Endodermal cell (in vitro differentiated cells): ENCODE measurements around the gene IQCK. TPM values are rescaled to one million over a fixed set of nuclear protein-coding genes. Genes with fewer than 3 reads are reported as not detected.

Experiments
- DNase-seq: peaks from one replicate; pipeline ENCODE4 v3.0.0-alpha.2; 2017
- H3K27ac ChIP-seq: 2 replicates; pipeline ENCODE4 v1.5.1; 2013; ENCODE audit warnings: mild to moderate bottlenecking, low read depth, low read length, moderate library complexity
- H3K27me3 ChIP-seq: 2 replicates; pipeline ENCODE4 v1.6.1; 2013; ENCODE audit warnings: mild to moderate bottlenecking, low read length, moderate library complexity; ENCODE audit not compliant: insufficient read depth, control insufficient read depth, poor library complexity, severe bottlenecking
- H3K36me3 ChIP-seq: 2 replicates; pipeline ENCODE4 v1.7.0; 2013; ENCODE audit warnings: mild to moderate bottlenecking, low read length, moderate library complexity; ENCODE audit not compliant: control insufficient read depth, insufficient read depth
- H3K4me1 ChIP-seq: one replicate; pipeline ENCODE4 v1.7.0; 2013; ENCODE audit warnings: low read length; ENCODE audit not compliant: control insufficient read depth, insufficient read depth
- H3K4me3 ChIP-seq: 2 replicates; pipeline ENCODE4 v1.5.1; 2013; ENCODE audit warnings: mild to moderate bottlenecking, low read length, moderate library complexity
- H3K9ac ChIP-seq: 2 replicates; pipeline ENCODE4 v1.6.1; 2013; ENCODE audit warnings: mild to moderate bottlenecking, low read length, moderate library complexity; ENCODE audit not compliant: poor library complexity, severe bottlenecking; ENCODE audit errors: extremely low read depth
- H3K9me3 ChIP-seq: 2 replicates; pipeline ENCODE4 v1.6.1; 2013; ENCODE audit warnings: mild to moderate bottlenecking, low read length, moderate library complexity; ENCODE audit not compliant: control insufficient read depth
- H3K27ac Mint-ChIP-seq: 2 replicates; pipeline ENCODE4 v1.8.0; 2020; ENCODE audit warnings: mixed read lengths
- H3K27me3 Mint-ChIP-seq: 2 replicates; pipeline ENCODE4 v1.8.0; 2021; ENCODE audit warnings: mild to moderate bottlenecking, mixed read lengths; ENCODE audit not compliant: insufficient read depth
- H3K36me3 Mint-ChIP-seq: 2 replicates; pipeline ENCODE4 v1.8.0; 2020; ENCODE audit warnings: low read depth, mixed read lengths
- H3K4me1 Mint-ChIP-seq: 2 replicates; pipeline ENCODE4 v1.8.0; 2020; ENCODE audit warnings: mixed read lengths
- H3K4me3 Mint-ChIP-seq: 2 replicates; pipeline ENCODE4 v1.8.0; 2020; ENCODE audit warnings: mild to moderate bottlenecking, moderate library complexity, mixed read lengths
- H3K9me3 Mint-ChIP-seq: 2 replicates; pipeline ENCODE4 v1.8.0; 2020; ENCODE audit warnings: mild to moderate bottlenecking, mixed read lengths
- WGBS, 2 experiments: methylation state at CpG; one replicate each; pipeline versions ENCODE4 v1.1.5 to v1.1.7; 2013; ENCODE audit warnings: missing lambda C conversion rate in 2 of 2, mixed read lengths in 1 of 2; ENCODE audit not compliant: insufficient coverage in 1 of 2, insufficient read length in 1 of 2; 5-methylcytosine and 5-hydroxymethylcytosine counted together
- total RNA-seq, 2 donors: library from RNA; stranded (reverse); fragmentation: NEBNext Ultra II Directional in 1 of 2; extraction: Animal tissue kit (Norgen Biotek cat#: 25700) in 1 of 2; gene quantifications; 2 replicates in 1 of 2; 3 replicates in 1 of 2; pipeline ENCODE4 v1.2.1, GENCODE V29; 2021
- TF ChIP-seq, protein P1 (sequence below): fragments of 200-600 bp; sonication (generic); conservative IDR thresholded peaks from 2 replicates; pipeline ENCODE4 v1.5.0; 2021; ENCODE audit warnings: antibody characterized with exemption, mild to moderate bottlenecking

IQCK gene
- total RNA-seq, 2 donors from 2014 or later, result 21.1 to 30.1 TPM

DNA sequence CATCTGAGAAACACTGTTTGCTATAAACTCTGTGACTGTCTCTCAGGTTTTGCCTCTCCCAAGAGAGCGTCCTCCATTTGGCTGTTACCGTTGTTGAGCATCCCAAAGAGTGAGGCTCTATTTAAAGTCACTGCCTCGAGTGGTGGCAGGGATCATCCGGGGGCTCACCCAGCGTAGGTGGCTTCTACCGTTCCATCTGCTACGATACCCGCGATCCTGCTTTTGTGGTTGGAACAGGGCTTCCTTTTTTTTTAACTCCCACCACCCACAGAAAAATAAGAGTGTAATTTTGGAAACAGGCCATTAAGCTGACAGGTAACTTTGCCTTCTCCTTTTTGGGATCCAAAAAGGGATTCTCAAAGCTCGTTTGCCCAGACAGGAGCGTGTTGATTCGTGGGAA, 36.4 kb upstream of the IQCK start:
- Mint-ChIP-seq H3K4me1 (no peaks in the 10 kb centered on the region), H3K9me3 (peaks cover 16% of the 10 kb centered on the region), H3K27me3 (no peaks in the 10 kb centered on the region), H3K27ac (no peak overlapping the region), H3K36me3 (peaks cover 59% of the 10 kb centered on the region), H3K4me3 (no peak overlapping the region)
- Histone ChIP-seq H3K4me3 (no peak overlapping the region), H3K36me3 (peaks cover 33% of the 10 kb centered on the region), H3K9me3 (peaks cover 12% of the 10 kb centered on the region), H3K27ac (no peak overlapping the region), H3K4me1 (no peaks in the 10 kb centered on the region), H3K27me3 (no peaks in the 10 kb centered on the region), H3K9ac (no peak overlapping the region)
- TF ChIP-seq, protein P1, sequence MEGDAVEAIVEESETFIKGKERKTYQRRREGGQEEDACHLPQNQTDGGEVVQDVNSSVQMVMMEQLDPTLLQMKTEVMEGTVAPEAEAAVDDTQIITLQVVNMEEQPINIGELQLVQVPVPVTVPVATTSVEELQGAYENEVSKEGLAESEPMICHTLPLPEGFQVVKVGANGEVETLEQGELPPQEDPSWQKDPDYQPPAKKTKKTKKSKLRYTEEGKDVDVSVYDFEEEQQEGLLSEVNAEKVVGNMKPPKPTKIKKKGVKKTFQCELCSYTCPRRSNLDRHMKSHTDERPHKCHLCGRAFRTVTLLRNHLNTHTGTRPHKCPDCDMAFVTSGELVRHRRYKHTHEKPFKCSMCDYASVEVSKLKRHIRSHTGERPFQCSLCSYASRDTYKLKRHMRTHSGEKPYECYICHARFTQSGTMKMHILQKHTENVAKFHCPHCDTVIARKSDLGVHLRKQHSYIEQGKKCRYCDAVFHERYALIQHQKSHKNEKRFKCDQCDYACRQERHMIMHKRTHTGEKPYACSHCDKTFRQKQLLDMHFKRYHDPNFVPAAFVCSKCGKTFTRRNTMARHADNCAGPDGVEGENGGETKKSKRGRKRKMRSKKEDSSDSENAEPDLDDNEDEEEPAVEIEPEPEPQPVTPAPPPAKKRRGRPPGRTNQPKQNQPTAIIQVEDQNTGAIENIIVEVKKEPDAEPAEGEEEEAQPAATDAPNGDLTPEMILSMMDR, result no peak
- 92 to 100% methylated on average over 5 to 12 of the region's 12 CpGs for WGBS, 2 experiments
- no peak for DNase-seq

- peaks cover 12% of the 10 kb centered on the region for H3K9me3 ChIP-seq
- Mint-ChIP-seq H3K4me1 (peaks cover 7% of the 10 kb centered on the region), H3K9me3 (peaks cover 16% of the 10 kb centered on the region), H3K4me3 (no peak overlapping the region), H3K36me3 (peaks cover 68% of the 10 kb centered on the region), H3K27me3 (no peaks in the 10 kb centered on the region), H3K27ac (no peak overlapping the region)
- H3K9ac ChIP-seq, result no peak overlapping the region
- TF ChIP-seq, protein P1, result no peak
- no peak overlapping the region for H3K4me3 ChIP-seq
- H3K27ac ChIP-seq, result no peak overlapping the region
- H3K27me3 ChIP-seq, result no peaks in the 10 kb centered on the region
- peaks cover 39% of the 10 kb centered on the region for H3K36me3 ChIP-seq
- peaks cover 7% of the 10 kb centered on the region for H3K4me1 ChIP-seq
- WGBS, 2 experiments, result 97 to 98% methylated on average over 6 of the region's 6 CpGs
- DNase-seq, result no peak
Observed at GRCh38 chr16:19683453-19684236, 34.4 kb upstream of the IQCK start.

- 93 to 100% methylated on average over 4 of the region's 4 CpGs for WGBS, 2 experiments
- no peak overlapping the region for H3K4me3 Mint-ChIP-seq
Observed at GRCh38 chr16:19685176-19685575, 32.9 kb upstream of the IQCK start.

More at GRCh38 chr16:19685176-19685575, 32.9 kb upstream of the IQCK start:
- Histone ChIP-seq H3K27ac (no peak overlapping the region), H3K9ac (no peak overlapping the region), H3K9me3 (peaks cover 12% of the 10 kb centered on the region), H3K36me3 (peaks cover 42% of the 10 kb centered on the region), H3K4me1 (peaks cover 7% of the 10 kb centered on the region), H3K27me3 (no peaks in the 10 kb centered on the region), H3K4me3 (no peak overlapping the region)
- Mint-ChIP-seq H3K27ac (no peak overlapping the region), H3K27me3 (no peaks in the 10 kb centered on the region), H3K9me3 (peaks cover 16% of the 10 kb centered on the region), H3K4me1 (peaks cover 7% of the 10 kb centered on the region), H3K36me3 (peaks cover 77% of the 10 kb centered on the region)
- no peak for DNase-seq
- TF ChIP-seq, protein P1, result no peak
